Cardiac fibroblast (primary cell): Measurements from ENCODE around the gene RHOG.

ENCODE experiments used
- DNase-seq, 2 donors: peaks; one replicate each; pipeline versions ENCODE4 v3.0.0 to v3.0.0-alpha.2; 2010; ENCODE audit warnings: low read depth in 2 of 2
- H3K4me3 ChIP-seq, 2 donors: replicated peaks in 1 of 2; 1 replicate in 1 of 2; 2 replicates in 1 of 2; pipeline ENCODE4 v1.5.1; 2011; ENCODE audit warnings: low read depth in 2 of 2, low read length in 2 of 2, mild to moderate bottlenecking in 2 of 2, moderate library complexity in 1 of 2
- CTCF ChIP-seq: IDR thresholded peaks from one replicate; pipeline ENCODE4 v1.5.1; 2011; ENCODE audit warnings: low read depth, mild to moderate bottlenecking, low read length, inconsistent platforms

The RHOG gene

DNA sequence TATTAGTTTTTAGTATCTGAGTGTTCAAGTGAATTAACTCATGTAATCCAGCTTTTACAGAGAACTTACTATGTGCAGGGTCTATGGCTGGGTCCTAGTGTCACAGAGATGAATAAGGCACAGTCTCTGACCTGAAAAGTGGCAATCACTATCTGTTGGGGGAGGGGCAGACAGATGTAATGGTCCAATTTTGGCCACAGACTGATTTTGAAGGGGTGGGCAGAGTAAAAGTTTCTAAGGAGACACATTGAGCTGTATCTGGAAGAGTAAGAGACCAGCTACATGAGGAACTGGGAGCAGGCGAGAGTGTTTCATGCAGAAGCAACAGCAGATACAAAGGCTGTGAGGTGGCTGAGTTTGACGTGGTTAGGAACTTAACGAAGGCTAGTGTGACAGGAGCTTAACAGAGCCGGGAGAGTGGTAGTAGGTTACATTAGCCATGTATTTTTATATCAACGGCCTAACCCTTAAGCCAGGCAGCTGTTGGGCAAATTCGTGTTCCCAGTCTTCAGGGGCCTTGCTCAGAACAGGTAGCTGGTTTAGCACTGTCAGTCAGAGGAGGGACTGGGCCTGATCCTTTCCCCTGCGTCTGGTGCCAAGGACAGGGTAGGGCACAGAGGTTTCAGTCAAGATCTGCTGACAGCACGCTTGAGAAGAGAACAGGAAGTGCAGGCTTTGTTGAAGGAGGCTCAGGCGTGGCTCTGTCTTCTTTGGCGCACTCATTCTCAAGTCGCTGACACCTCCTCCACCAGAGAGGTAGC, 13.3 kb upstream of the RHOG start:
- TF ChIP-seq CTCF = no peak
- H3K4me3 ChIP-seq = no peak overlapping the region
- DNase-seq = no peak

DNA sequence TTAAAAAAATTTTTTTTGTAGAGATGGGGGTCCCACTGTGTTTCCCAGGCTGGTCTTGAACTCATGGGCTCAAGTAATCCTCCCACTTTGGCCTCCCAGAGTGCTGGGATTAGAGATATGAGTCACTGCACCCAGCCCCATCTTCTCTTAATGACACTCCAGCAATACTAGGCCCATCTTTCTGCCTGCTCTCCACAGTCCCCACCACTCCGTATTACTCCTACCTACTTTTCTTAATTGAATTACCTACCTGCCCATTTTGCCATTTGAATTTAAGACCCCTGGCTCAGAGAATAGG, 12.7 kb upstream of the RHOG start:
- DNase-seq = no peak
- H3K4me3 ChIP-seq = no peak overlapping the region
- no peak for TF ChIP-seq CTCF

DNA sequence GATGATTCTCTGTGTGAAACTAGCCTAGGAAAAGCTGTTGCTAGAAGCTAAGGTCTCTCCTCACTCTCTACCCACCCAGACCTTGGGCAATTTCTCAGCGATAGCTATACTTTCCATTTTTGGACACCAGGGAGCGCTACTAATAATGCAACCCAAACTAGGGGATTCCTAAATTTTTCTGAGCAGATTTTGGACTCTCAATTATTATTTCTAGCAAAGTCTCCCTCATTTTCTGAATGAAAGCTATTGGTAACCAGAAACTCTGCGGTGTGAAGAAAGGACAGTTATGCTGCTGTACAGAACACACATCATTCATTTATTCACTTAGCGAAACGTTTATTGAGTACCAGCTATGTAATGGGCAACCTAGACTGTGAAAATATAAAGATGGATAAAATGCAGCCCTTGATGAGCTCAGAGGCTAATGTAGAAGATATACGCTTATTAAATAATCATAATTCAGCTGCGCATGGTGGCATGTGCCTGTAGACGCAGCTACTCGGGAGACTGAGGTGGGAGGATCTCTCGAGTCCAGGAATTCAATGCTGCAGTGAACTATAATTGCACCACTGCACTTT, 8.6 kb upstream of the RHOG start:
- peak; percentile 65 to 66 for DNase-seq
- TF ChIP-seq CTCF = peak; percentile 70
- H3K4me3 ChIP-seq = no peak overlapping the region

GRCh38 chr11:3845670-3846069, 4.9 kb upstream of the RHOG start:
- no peak for DNase-seq
- no peak overlapping the region for H3K4me3 ChIP-seq
- TF ChIP-seq CTCF = no peak

DNA sequence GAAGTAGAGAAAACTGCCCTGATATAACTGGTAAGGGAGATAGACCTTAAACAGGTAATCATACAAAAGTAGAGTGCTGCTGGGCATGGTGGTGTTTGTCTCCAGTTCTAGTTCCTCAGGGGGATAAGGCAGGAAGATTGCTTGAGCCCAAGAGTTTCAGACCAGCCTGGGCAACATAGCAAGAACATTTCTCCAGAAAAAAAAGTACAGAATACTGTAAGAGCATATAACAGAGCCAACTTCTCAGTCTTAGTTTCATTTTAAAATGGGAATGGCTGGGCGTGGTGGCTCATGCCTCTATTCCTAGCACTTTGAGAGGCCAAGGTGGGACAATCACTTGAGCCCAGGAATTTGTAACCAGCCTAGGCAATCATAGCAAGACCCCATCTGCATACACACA, 4.5 kb upstream of the RHOG start:
- no peak overlapping the region for H3K4me3 ChIP-seq
- DNase-seq = no peak
- no peak for TF ChIP-seq CTCF

GRCh38 chr11:3843326-3843725, 2.6 kb upstream of the RHOG start:
- DNase-seq = no peak
- H3K4me3 ChIP-seq = no peak overlapping the region
- TF ChIP-seq CTCF = no peak
